HG03432 (cell line): ENCODE results near the gene CMBL.
"Not testable (repeated sequence)": the region's sequence is repeated elsewhere in the genome, so short reads cannot be mapped to it uniquely, and the experiment has no call there.

Source experiments
- ATAC-seq: cut with Tn5 transposase; IDR thresholded peaks from one replicate; pipeline ENCODE4 v1.9.1; 2021; ENCODE audit warnings: mild to moderate bottlenecking, moderate library complexity; ENCODE audit not compliant: unreplicated experiment

CMBL gene

GRCh38 chr5:10286862-10287227 is 20.9 kb downstream of the CMBL start:
- ATAC-seq = no peak

- no peak for ATAC-seq
Measured at GRCh38 chr5:10286162-10286861, 21.4 kb downstream of the CMBL start.

GRCh38 chr5:10285362-10285761 is 22.3 kb downstream of the CMBL start:
- not testable (repeated sequence) for ATAC-seq

- ATAC-seq = peak; percentile 96
Measured at GRCh38 chr5:10283927-10284635, 23.6 kb downstream of the CMBL start.

- no peak for ATAC-seq
Measured at GRCh38 chr5:10279925-10280720, 27.6 kb downstream of the CMBL start.

GRCh38 chr5:10279328-10279727 is 28.4 kb downstream of the CMBL start:
- no peak for ATAC-seq

- no peak for ATAC-seq
Measured at GRCh38 chr5:10278658-10279279, 28.9 kb downstream of the CMBL start.

GRCh38 chr5:10277773-10278630 is 29.7 kb downstream of the CMBL start:
- no peak for ATAC-seq

GRCh38 chr5:10276691-10277090 is 31.0 kb downstream of the CMBL start:
- no peak for ATAC-seq

GRCh38 chr5:10275991-10276390 is 31.7 kb downstream of the CMBL start:
- no peak for ATAC-seq

GRCh38 chr5:10275460-10275859 is 32.2 kb downstream of the CMBL start:
- no peak for ATAC-seq

- ATAC-seq = not testable (repeated sequence)
Measured at GRCh38 chr5:10272875-10273209, 34.9 kb downstream of the CMBL start.

GRCh38 chr5:10272053-10272874 is 35.4 kb downstream of the CMBL start:
- ATAC-seq = no peak

GRCh38 chr5:10268100-10268499 is 39.6 kb downstream of the CMBL start:
- no peak for ATAC-seq

- no peak for ATAC-seq
Measured at GRCh38 chr5:10266839-10267238, 40.9 kb downstream of the CMBL start.

- ATAC-seq = no peak
Measured at GRCh38 chr5:10266137-10266536, 41.6 kb downstream of the CMBL start.

GRCh38 chr5:10265245-10266109 is 42.2 kb downstream of the CMBL start:
- no peak for ATAC-seq

- ATAC-seq = no peak
Measured at GRCh38 chr5:10264604-10265003, 43.1 kb downstream of the CMBL start.

GRCh38 chr5:10262995-10263394 is 44.7 kb downstream of the CMBL start:
- no peak for ATAC-seq
